Activated CD4-positive, alpha-beta T cell treated with anti-CD3 and anti-CD28 coated beads, Interleukin-2, amount 50 U/mL, for 16 hours (primary cell): Measurements from ENCODE around the gene VWA8.

Source experiments
- DNase-seq: peaks from one replicate; pipeline ENCODE4 v3.0.0-alpha.2; 2020

VWA8 gene

GRCh38 chr13:41960637-41961465, at the start of gene VWA8:
Gene VWA8 (minus strand): TSS chr13:41961109. CDS start chr13:41961015, 94 bp downstream.
- peak; percentile 90 for DNase-seq

DNA sequence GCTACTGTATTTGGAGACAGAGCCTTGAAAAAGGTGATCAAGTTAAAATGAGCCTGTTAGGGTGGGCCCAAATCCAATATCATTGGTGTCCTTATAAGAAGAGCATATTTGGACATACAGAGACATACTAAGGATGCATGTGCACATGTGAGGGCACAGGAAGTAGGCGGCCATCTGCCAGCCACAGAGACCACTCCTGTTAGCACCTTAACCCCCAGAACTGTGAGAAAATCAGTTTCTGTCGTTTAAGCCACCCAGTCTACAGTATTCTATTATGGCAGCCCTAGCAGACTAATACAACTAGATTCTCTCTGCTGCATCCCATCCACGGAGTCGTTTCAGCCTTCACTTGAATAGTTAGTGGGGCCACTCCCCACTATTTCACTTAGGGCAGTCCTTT, 48.1 kb upstream of the VWA8 start:
- no peak for DNase-seq

- DNase-seq, result no peak
Measured at GRCh38 chr13:42007844-42008243, 46.9 kb upstream of the VWA8 start.

DNA sequence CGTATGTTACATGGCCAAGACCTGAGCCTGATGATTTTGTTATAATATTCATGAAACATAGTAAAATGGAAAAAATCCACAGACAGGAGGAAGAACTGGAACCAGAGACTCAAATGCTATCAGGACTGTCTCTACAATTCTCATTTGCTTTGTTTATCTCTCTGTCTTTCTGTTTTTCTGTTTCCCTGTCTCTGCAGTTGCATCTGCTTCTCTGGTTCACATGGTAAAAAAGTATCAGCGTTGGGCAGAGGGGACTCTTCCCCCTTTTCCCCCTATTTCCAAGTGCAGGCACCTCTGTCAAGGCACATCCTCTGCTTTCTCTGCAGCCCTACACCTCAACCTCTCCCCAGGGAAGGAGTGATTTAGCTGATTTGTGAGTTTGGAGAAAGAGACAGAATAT, 41.2 kb upstream of the VWA8 start:
- no peak for DNase-seq

DNA sequence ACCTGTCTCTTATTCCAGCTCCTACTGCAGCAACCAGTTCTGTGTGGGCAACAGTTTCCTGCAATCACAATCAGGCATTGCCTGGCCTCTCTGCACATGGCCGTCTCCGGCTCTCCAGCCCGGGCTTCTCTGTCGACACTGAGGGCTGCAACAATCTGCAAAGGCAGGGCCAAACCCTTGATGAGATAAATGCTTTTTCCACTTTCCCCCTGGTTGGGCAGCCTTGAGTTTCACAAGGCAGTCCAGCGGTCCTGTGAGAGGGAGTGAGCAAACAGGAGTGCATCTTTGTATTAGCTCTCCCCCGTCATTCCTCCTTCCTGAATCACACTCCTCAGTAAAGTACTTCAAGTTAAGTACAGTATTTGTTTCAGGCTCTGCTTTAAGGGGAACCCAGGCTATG, 40.7 kb upstream of the VWA8 start:
- no peak for DNase-seq

GRCh38 chr13:42000846-42001245, 39.9 kb upstream of the VWA8 start:
- DNase-seq, result no peak

GRCh38 chr13:41997396-41997795, 36.5 kb upstream of the VWA8 start:
- DNase-seq, result no peak

GRCh38 chr13:41995946-41996345, 35.0 kb upstream of the VWA8 start:
- DNase-seq, result peak; percentile 20

DNA sequence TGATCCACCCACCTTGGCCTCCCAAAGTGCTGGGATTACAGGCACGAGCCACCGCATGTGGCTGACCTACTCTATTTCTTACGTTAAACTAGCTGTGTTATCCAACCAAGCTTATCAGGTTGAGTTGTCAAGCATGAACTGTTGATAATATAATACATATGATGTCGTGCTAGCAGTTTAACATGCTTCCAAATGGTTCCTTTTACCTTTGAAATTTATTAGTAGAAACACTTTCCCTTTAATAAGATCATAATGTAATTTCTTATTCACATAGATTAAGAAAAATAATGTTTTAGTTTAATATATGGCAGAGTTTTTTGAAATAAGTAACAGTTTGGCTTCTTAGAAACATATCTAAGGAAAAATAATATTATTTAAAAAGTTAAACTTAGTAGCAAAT, 34.4 kb upstream of the VWA8 start:
- no peak for DNase-seq

- no peak for DNase-seq
Measured at GRCh38 chr13:41994696-41995095, 33.8 kb upstream of the VWA8 start.

DNA sequence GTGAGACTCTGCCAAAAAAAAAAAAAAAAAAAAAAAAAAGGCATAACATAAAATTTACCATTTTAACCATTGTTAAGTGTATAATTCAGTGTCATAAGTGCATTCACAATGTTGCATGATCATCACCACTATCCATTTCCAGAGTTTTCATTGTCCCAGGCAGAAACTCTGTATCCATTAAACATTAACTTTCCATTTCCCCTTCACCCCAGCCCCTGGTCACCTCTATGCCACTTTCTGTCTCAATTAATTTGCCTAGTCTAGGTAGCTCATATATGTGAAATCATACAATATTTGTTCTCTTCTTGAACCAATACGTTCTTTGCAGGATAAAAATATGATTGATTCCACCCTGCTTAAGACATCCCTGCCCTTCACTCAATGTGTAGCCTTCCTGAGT, 31.0 kb upstream of the VWA8 start:
- DNase-seq, result no peak

DNA sequence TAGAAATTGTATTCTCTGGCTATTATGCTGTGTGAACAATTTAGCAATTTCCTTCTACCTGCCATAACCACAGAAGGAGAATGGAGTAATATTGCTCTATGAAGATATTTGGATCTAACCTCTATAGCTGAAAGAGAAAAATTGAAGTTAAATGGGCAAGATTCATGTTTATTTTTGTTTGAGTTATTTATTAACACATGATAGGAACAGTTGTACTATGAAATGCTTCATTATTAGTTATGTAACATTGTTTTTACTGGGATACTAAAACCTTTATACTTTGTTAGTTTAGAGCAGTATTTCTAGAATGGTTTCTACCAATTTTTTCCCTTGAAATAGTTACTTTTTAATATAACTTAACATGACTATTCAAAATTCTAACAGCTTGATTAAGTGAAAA, 27.3 kb upstream of the VWA8 start:
- DNase-seq, result no peak

DNA sequence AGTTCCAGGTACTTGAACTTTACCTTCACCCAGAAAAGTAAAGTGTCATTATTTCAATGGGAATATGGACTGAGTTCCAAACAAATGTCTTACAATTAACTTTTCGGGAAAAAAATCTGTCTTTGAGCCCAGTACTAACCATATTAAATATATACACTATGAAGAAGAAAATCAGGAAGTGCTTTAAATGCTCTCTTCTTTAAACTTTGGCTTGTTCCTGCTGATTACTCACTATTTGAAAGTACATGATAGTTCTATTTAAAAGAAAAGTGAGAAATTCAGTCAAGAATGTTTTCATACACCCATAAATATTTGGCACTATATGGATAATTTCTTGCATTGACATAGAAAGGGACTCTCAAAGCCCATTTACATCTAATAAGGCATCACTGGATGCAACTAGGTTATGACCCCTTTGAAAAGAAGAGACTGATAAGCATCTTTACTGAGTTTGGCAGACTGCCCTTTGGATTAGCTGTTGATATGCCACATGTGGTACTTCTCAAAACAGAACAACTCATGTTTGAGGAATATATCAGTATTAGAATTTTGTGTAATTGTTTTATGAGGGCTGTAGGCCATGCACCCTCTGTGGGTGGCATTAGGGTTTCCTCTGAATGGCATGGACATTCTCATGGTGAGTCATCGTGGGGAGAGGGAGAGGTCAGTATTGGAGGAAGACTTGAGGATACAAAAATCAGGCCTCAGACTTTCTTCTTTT, 25.0 kb upstream of the VWA8 start:
- no peak for DNase-seq

DNA sequence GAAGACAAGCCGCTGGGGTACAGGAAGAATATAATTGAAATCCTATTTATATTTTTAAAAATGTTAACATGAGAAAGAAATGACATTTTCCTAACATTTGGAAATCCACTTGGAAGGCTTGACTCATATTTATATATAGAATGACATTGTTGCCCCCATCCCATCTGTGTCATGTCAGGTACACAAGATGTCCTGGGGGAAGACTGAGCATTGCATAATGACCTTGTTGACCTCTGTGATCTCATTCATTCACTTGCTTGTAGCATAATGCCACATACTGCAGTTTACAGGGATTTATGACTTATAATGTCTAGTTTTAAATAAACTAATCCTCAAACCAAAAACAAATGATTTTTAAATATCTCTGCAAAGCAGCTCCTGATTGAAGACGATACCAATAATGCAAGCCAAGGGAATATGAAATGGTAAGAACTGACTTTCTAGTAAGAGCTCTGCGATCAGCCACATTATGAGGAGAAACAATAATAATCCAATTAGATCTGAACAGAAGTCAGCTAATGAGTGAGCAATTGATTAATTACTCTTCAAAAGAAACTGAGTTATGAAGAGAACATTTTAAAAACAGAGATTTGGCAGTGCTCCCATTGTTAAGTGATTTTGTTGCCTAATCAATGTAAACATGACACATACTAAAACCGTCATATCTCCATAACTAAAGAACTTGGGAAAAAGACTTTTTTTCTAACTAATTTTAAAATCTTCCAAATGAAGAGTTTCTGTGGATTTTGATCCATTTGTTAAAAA, 21.2 kb upstream of the VWA8 start:
- no peak for DNase-seq

DNA sequence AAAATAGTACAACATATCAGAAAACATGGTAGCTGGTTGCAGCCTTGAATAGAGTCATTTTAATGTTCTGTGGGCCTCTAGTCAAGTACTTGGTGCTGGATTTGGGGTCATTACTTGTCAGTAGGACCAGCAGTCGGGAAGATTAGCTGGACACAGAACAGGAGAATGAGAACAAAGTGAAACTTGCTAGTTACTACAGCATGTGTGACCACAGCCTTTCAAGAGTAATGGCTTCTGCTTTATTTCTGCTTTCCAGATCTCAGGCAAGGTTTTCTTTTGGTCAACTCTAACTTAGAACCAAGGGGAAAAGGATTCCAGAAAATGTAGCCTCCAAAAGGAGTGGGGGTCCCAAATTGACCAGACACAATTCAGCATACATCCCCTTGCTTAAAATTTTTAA, 17.1 kb upstream of the VWA8 start:
- no peak for DNase-seq

DNA sequence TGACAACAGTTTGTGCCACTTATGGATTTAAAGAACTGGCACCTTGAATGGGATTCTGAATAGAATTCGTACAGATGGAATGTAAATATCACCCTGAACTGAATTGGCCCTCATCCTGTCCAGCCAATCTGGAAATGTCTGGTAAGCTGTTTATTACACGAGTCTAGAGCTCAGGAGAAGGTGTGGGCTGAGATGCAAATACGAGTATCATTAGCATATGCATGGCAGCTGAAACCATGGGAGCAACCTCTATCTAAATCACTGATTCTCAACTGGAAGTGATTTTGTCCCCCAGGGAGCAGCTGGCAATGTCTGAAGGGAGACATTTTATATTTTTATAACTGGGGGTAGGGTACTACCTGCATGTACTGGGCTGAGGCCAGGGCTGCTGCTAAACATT, 15.6 kb upstream of the VWA8 start:
- DNase-seq, result no peak

DNA sequence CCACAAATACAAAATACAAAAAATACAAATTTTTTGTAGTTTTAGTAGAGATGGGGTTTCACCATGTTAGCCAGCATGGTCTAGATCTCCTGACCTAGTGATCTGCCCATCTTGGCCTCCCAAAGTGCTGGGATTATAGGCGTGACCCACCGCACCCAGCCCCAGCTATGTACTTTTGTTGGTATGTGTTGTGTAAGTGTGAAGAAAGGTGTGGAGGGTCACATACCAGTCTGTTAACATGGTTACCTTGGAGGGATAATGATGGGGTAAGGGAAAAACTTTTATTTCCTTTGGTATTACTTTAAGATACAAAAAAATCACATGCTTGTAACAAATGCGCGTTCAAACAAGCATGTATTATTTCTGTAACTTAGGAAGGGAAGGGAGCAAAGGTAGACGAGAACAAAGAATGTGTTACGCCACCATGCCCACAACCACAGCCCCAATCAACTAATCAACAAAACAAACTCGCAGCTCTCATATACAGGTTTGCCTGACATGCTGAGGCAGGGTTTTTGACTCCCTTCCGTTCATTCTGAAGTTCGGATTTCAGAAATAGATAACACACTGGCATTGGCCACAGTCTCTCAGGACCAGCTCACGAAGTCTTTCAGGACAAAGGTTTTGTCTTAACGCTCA, 13.5 kb upstream of the VWA8 start:
- no peak for DNase-seq

GRCh38 chr13:41973247-41973741, 12.4 kb upstream of the VWA8 start:
- no peak for DNase-seq

- DNase-seq, result peak; percentile 29
Measured at GRCh38 chr13:41971848-41972247, 10.9 kb upstream of the VWA8 start.

GRCh38 chr13:41970918-41971317, 10.0 kb upstream of the VWA8 start:
- no peak for DNase-seq

GRCh38 chr13:41970022-41970421, 9.1 kb upstream of the VWA8 start:
- no peak for DNase-seq

- no peak for DNase-seq
Measured at GRCh38 chr13:41969072-41969471, 8.2 kb upstream of the VWA8 start.

DNA sequence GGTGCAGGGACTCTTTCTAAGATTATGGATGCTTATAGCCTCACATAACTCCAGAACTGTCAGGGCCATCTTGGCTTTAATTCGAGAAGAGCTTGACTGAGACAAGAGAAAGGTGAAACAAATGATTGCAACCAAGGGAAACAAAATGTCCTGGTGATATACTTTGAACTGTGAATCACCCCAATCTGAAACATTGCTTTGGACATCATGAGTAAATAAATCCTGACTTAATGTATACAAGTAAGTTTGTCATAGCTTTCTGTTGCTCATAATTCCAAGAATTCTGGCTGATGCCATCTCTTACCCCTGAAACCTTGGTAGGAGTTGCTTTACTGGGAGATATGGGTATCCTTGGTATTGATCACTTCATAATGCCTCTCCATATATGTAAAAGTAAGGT, 5.8 kb upstream of the VWA8 start:
- DNase-seq, result no peak
